Astrocyte (in vitro differentiated cells and primary cell): Measurements from ENCODE around the gene FFAR1. TPM values are rescaled to one million over a fixed set of nuclear protein-coding genes. Genes with fewer than 3 reads are reported as not detected.

Source experiments
- DNase-seq: peaks from one replicate; pipeline ENCODE4 v3.0.0-alpha.2; 2010; ENCODE audit warnings: low read depth
- FAIRE-seq: peaks from 2 replicates; lab custom pipeline; 2011; peaks lifted over from hg19 to GRCh38; lab: Jason Lieb, UNC
- H2AFZ ChIP-seq: 2 replicates; pipeline ENCODE4 v1.6.0; 2012; ENCODE audit warnings: low read depth, low read length, inconsistent platforms
- H3K27ac ChIP-seq: 2 replicates; pipeline ENCODE4 v1.5.1; 2011; ENCODE audit warnings: low read depth, low read length, inconsistent platforms
- H3K27me3 ChIP-seq: 2 replicates; pipeline ENCODE4 v1.6.0; 2011; ENCODE audit warnings: low read length, inconsistent platforms; ENCODE audit not compliant: insufficient read depth
- H3K36me3 ChIP-seq: 2 replicates; pipeline ENCODE4 v1.5.1; 2011; ENCODE audit warnings: low read length, inconsistent platforms; ENCODE audit not compliant: insufficient read depth
- H3K4me1 ChIP-seq: 2 replicates; pipeline ENCODE4 v1.5.1; 2011; ENCODE audit warnings: low read length, inconsistent platforms; ENCODE audit not compliant: insufficient read depth
- H3K4me2 ChIP-seq: 2 replicates; pipeline ENCODE4 v1.6.0; 2012; ENCODE audit warnings: low read length, inconsistent platforms
- H3K4me3 ChIP-seq: 2 replicates; pipeline ENCODE4 v1.5.1; 2011; ENCODE audit warnings: low read depth, mild to moderate bottlenecking, low read length, inconsistent platforms; ENCODE audit not compliant: insufficient read depth
- H3K79me2 ChIP-seq: 2 replicates; pipeline ENCODE4 v1.6.0; 2012; ENCODE audit warnings: mild to moderate bottlenecking, low read length, inconsistent platforms; ENCODE audit not compliant: insufficient read depth
- H3K9ac ChIP-seq: 2 replicates; pipeline ENCODE4 v1.6.0; 2012; ENCODE audit warnings: mild to moderate bottlenecking, low read length, inconsistent platforms
- H3K9me3 ChIP-seq: 2 replicates; pipeline ENCODE4 v1.5.1; 2012; ENCODE audit warnings: low read depth, mild to moderate bottlenecking, low read length, inconsistent platforms; ENCODE audit not compliant: insufficient read depth
- H4K20me1 ChIP-seq: 2 replicates; pipeline ENCODE4 v1.6.0; 2012; ENCODE audit warnings: low read length, inconsistent platforms; ENCODE audit not compliant: insufficient read depth
- H3K27ac Mint-ChIP-seq: one replicate; pipeline ENCODE4 v1.8.0; 2021; ENCODE audit warnings: mild to moderate bottlenecking, mixed read lengths; ENCODE audit not compliant: unreplicated experiment
- H3K27me3 Mint-ChIP-seq: one replicate; pipeline ENCODE4 v1.8.0; 2021; ENCODE audit warnings: low read depth, mixed read lengths; ENCODE audit not compliant: unreplicated experiment
- H3K36me3 Mint-ChIP-seq: one replicate; pipeline ENCODE4 v1.8.0; 2021; ENCODE audit warnings: low read depth, mixed read lengths; ENCODE audit not compliant: unreplicated experiment
- H3K4me1 Mint-ChIP-seq: one replicate; pipeline ENCODE4 v1.8.0; 2021; ENCODE audit warnings: low read depth, mixed read lengths; ENCODE audit not compliant: unreplicated experiment
- H3K4me3 Mint-ChIP-seq: one replicate; pipeline ENCODE4 v1.8.0; 2021; ENCODE audit warnings: mild to moderate bottlenecking, moderate library complexity, mixed read lengths; ENCODE audit not compliant: unreplicated experiment
- H3K9me3 Mint-ChIP-seq: one replicate; pipeline ENCODE4 v1.8.0; 2021; ENCODE audit warnings: mild to moderate bottlenecking, mixed read lengths; ENCODE audit not compliant: unreplicated experiment
- EZH2 ChIP-seq: IDR thresholded peaks from 2 replicates; pipeline ENCODE4 v1.6.1; 2012; ENCODE audit warnings: mild to moderate bottlenecking, low read length, inconsistent platforms; ENCODE audit not compliant: insufficient read depth
- total RNA-seq: library from RNA; stranded (reverse); gene quantifications from 2 replicates; pipeline ENCODE4 v1.2.1, GENCODE V29; 2021
- TF ChIP-seq, protein P1 (sequence below): IDR thresholded peaks from 2 replicates; pipeline ENCODE4 v1.5.1; 2011; ENCODE audit warnings: low read depth, mild to moderate bottlenecking, inconsistent platforms, low read length, moderate library complexity; ENCODE audit not compliant: insufficient read depth

The FFAR1 gene
- total RNA-seq, 1 donor from 2014 or later: not detected

DNA sequence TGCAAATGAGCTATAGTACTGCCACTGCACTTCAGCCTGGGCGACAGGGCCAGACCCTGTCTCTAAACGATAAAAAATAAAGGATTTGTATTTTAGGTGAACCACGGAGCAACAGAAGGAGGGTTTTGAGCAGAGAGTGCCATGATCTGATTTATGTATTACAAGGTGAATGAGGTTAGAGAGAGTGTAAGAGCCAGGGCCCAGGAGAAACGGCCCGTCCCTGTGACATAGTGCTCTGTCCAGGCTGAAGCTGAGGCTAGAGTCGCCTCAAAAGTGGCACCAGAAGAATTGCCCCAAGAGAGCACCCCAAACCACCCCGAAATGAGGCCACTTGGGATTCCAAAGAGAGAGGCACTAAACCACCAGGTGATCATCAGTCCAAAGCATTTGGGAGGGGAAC, 38.8 kb upstream of the FFAR1 start:
- no peaks in the 10 kb centered on the region for H3K36me3 Mint-ChIP-seq

DNA sequence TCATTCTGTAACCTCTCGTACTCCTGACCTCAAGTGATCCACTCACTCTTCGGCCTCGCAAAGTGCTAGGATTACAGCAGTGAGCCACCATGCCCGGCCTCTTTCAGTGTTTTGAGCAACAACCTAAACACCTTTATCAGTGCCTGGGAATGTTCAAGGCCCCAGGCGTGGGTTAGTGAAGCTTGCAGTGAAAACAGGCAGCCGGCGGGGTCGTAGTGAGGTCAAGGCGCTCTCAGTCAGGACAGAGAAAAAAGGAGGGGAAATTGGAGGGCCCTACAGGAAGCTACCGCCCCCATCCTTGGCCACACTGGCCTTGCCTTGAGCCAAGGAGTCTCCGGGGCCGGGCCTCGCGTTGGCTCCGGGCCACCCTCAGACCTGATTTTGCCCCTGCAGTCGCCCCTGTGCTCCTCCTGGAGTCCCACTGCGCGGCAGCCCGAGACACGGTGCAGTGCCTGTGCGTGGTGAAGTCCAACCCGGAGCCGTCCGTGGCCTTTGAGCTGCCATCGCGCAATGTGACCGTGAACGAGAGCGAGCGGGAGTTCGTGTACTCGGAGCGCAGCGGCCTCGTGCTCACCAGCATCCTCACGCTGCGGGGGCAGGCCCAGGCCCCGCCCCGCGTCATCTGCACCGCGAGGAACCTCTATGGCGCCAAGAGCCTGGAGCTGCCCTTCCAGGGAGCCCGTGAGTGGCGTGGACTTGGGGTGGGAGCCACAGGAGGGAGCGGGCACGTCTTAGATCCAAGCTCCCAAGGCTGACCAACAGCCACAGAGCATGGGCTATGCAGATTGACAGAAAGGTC, 38.0 kb upstream of the FFAR1 start:
- Histone ChIP-seq H3K9ac (no peak overlapping the region), H3K4me1 (no peaks in the 10 kb centered on the region), H3K4me3 (no peak overlapping the region), H3K27me3 (no peaks in the 10 kb centered on the region), H3K27ac (no peak overlapping the region), H2AFZ (no peak overlapping the region), H3K9me3 (no peaks in the 10 kb centered on the region), H3K79me2 (no peaks in the 10 kb centered on the region), H4K20me1 (no peaks in the 10 kb centered on the region), H3K36me3 (no peaks in the 10 kb centered on the region), H3K4me2 (no peak overlapping the region)
- H3K9me3 Mint-ChIP-seq: no peaks in the 10 kb centered on the region
- TF ChIP-seq EZH2: no peak
- TF ChIP-seq, protein P1, sequence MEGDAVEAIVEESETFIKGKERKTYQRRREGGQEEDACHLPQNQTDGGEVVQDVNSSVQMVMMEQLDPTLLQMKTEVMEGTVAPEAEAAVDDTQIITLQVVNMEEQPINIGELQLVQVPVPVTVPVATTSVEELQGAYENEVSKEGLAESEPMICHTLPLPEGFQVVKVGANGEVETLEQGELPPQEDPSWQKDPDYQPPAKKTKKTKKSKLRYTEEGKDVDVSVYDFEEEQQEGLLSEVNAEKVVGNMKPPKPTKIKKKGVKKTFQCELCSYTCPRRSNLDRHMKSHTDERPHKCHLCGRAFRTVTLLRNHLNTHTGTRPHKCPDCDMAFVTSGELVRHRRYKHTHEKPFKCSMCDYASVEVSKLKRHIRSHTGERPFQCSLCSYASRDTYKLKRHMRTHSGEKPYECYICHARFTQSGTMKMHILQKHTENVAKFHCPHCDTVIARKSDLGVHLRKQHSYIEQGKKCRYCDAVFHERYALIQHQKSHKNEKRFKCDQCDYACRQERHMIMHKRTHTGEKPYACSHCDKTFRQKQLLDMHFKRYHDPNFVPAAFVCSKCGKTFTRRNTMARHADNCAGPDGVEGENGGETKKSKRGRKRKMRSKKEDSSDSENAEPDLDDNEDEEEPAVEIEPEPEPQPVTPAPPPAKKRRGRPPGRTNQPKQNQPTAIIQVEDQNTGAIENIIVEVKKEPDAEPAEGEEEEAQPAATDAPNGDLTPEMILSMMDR: no peak
- peaks cover 31% of the 10 kb centered on the region for H3K27me3 Mint-ChIP-seq
- H3K36me3 Mint-ChIP-seq: no peaks in the 10 kb centered on the region
- FAIRE-seq (no peak), DNase-seq (no peak)
- H3K27ac Mint-ChIP-seq: no peak overlapping the region
- no peak overlapping the region for H3K4me3 Mint-ChIP-seq
- H3K4me1 Mint-ChIP-seq: peaks cover 14% of the 10 kb centered on the region

More for the DNA sequence above, 38.8 kb upstream of the FFAR1 start:
- Histone ChIP-seq H3K27me3 (no peaks in the 10 kb centered on the region), H3K9ac (no peak overlapping the region), H3K79me2 (no peaks in the 10 kb centered on the region), H3K9me3 (no peaks in the 10 kb centered on the region), H2AFZ (no peak overlapping the region), H3K36me3 (no peaks in the 10 kb centered on the region), H3K4me1 (no peaks in the 10 kb centered on the region), H3K27ac (no peak overlapping the region), H3K4me3 (no peak overlapping the region), H4K20me1 (no peaks in the 10 kb centered on the region), H3K4me2 (no peak overlapping the region)
- Mint-ChIP-seq H3K27ac (no peak overlapping the region), H3K9me3 (no peaks in the 10 kb centered on the region), H3K27me3 (peaks cover 24% of the 10 kb centered on the region), H3K4me3 (peak overlapping the region; percentile 70), H3K4me1 (peaks cover 15% of the 10 kb centered on the region)
- no peak for DNase-seq
- no peak for FAIRE-seq
- TF ChIP-seq, protein P1: no peak
- TF ChIP-seq EZH2: no peak

DNA sequence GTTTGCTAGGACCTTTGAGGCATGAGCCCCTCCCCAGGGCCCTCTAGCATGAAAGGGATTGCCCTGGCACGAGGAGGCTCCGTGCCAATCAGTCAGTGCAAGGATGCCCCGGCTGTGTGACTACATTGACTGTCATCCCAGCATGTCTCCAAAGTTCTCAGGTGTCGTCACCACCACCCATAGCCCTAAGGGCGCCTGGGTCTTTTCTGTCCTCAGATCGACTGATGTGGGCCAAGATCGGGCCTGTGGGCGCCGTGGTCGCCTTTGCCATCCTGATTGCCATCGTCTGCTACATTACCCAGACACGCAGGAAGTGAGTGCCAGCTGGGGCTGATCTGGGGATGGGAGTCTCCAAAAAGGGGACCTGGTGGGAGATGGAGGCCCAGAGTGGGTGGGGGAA, 37.4 kb upstream of the FFAR1 start:
- H3K4me1 ChIP-seq: no peaks in the 10 kb centered on the region
- H3K36me3 ChIP-seq: no peaks in the 10 kb centered on the region
- peaks cover 33% of the 10 kb centered on the region for H3K27me3 Mint-ChIP-seq
- TF ChIP-seq EZH2: no peak
- TF ChIP-seq, protein P1: no peak
- peaks cover 14% of the 10 kb centered on the region for H3K4me1 Mint-ChIP-seq
- DNase-seq (no peak), FAIRE-seq (no peak)
- H3K4me3 Mint-ChIP-seq: no peak overlapping the region
- no peak overlapping the region for H2AFZ ChIP-seq
- H3K4me2 ChIP-seq: no peak overlapping the region
- no peaks in the 10 kb centered on the region for H3K9me3 Mint-ChIP-seq
- no peaks in the 10 kb centered on the region for H3K27me3 ChIP-seq
- no peak overlapping the region for H3K27ac Mint-ChIP-seq
- H3K79me2 ChIP-seq: no peaks in the 10 kb centered on the region
- H3K27ac ChIP-seq: no peak overlapping the region
- H4K20me1 ChIP-seq: no peaks in the 10 kb centered on the region
- no peaks in the 10 kb centered on the region for H3K36me3 Mint-ChIP-seq
- no peak overlapping the region for H3K4me3 ChIP-seq
- H3K9ac ChIP-seq: no peak overlapping the region
- H3K9me3 ChIP-seq: no peaks in the 10 kb centered on the region
